H9 (cell line): ENCODE data around the gene ZNF236. TPM values are rescaled to one million over a fixed set of nuclear protein-coding genes. Genes with fewer than 3 reads are reported as not detected.

ENCODE experiments used
- DNase-seq: peaks from one replicate; pipeline ENCODE4 v3.0.0-alpha.2; 2017
- H2AFZ ChIP-seq: one replicate; pipeline ENCODE4 v1.6.1; 2013; ENCODE audit warnings: mild to moderate bottlenecking, low read length, control low read depth, moderate library complexity
- H2AK5ac ChIP-seq: 2 replicates; pipeline ENCODE4 v1.6.1; 2013; ENCODE audit warnings: low read length, control low read depth, mixed read lengths; ENCODE audit not compliant: insufficient read length
- H2BK120ac ChIP-seq: one replicate; pipeline ENCODE4 v1.6.1; 2013; ENCODE audit warnings: low read depth, mild to moderate bottlenecking, low read length, control low read depth, inconsistent platforms; ENCODE audit not compliant: poor library complexity, severe bottlenecking
- H2BK12ac ChIP-seq: 2 replicates; pipeline ENCODE4 v1.6.1; 2013; ENCODE audit warnings: low read length, control low read depth, mixed read lengths, low read depth; ENCODE audit not compliant: insufficient read length
- H2BK15ac ChIP-seq: 2 replicates; pipeline ENCODE4 v1.6.1; 2013; ENCODE audit warnings: low read depth, low read length, control low read depth
- H2BK20ac ChIP-seq: one replicate; pipeline ENCODE4 v1.6.1; 2013; ENCODE audit warnings: low read depth, mild to moderate bottlenecking, low read length, control low read depth, inconsistent platforms; ENCODE audit not compliant: poor library complexity, severe bottlenecking
- H2BK5ac ChIP-seq: 2 replicates; pipeline ENCODE4 v1.6.1; 2013; ENCODE audit warnings: low read length, control low read depth, mixed read lengths; ENCODE audit not compliant: insufficient read length
- H3K14ac ChIP-seq: 2 replicates; pipeline ENCODE4 v1.6.1; 2013; ENCODE audit warnings: low read length, control low read depth; ENCODE audit not compliant: insufficient read depth
- H3K18ac ChIP-seq: 2 replicates; pipeline ENCODE4 v1.6.1; 2013; ENCODE audit warnings: low read depth, mild to moderate bottlenecking, mixed read lengths, low read length, control low read depth; ENCODE audit not compliant: insufficient read length
- H3K23ac ChIP-seq: 2 replicates; pipeline ENCODE4 v1.6.1; 2013; ENCODE audit warnings: low read length, control low read depth, mixed read lengths, low read depth; ENCODE audit not compliant: insufficient read length
- H3K23me2 ChIP-seq: 2 replicates; pipeline ENCODE4 v1.6.1; 2013; ENCODE audit warnings: low read depth, mild to moderate bottlenecking, mixed read lengths, low read length, control low read depth; ENCODE audit not compliant: insufficient read length, poor library complexity, severe bottlenecking
- H3K27ac ChIP-seq: 2 replicates; pipeline ENCODE4 v1.5.1; 2013; ENCODE audit warnings: low read length, control low read depth, mixed read lengths, low read depth; ENCODE audit not compliant: insufficient read length
- H3K27me3 ChIP-seq: 2 replicates; pipeline ENCODE4 v1.6.1; 2013; ENCODE audit warnings: low read length, control low read depth, inconsistent platforms; ENCODE audit not compliant: insufficient read depth
- H3K4ac ChIP-seq: 2 replicates; pipeline ENCODE4 v1.6.1; 2013; ENCODE audit warnings: low read depth, mild to moderate bottlenecking, control low read depth, inconsistent platforms, low read length, moderate library complexity
- H3K4me1 ChIP-seq: 2 replicates; pipeline ENCODE4 v1.6.1; 2013; ENCODE audit warnings: low read length, control low read depth, inconsistent platforms; ENCODE audit not compliant: insufficient read depth
- H3K4me2 ChIP-seq: 2 replicates; pipeline ENCODE4 v1.6.1; 2013; ENCODE audit warnings: low read length, control low read depth, mixed read lengths; ENCODE audit not compliant: insufficient read length, insufficient read depth
- H3K56ac ChIP-seq: 2 replicates; pipeline ENCODE4 v1.6.1; 2013; ENCODE audit warnings: low read depth, mild to moderate bottlenecking, mixed read lengths, low read length, control low read depth; ENCODE audit not compliant: insufficient read length
- H3K79me1 ChIP-seq: 2 replicates; pipeline ENCODE4 v1.6.1; 2013; ENCODE audit warnings: low read depth, mild to moderate bottlenecking, moderate library complexity, low read length, control low read depth, inconsistent platforms; ENCODE audit not compliant: insufficient read depth, poor library complexity, severe bottlenecking
- H3K79me2 ChIP-seq: 2 replicates; pipeline ENCODE4 v1.6.1; 2013; ENCODE audit warnings: low read length, control low read depth, inconsistent platforms; ENCODE audit not compliant: insufficient read depth
- H3K9ac ChIP-seq: 2 replicates; pipeline ENCODE4 v1.6.1; 2013; ENCODE audit warnings: low read length, control low read depth, mixed read lengths; ENCODE audit not compliant: insufficient read length; ENCODE audit errors: extremely low read depth
- H3K9me3 ChIP-seq: one replicate; pipeline ENCODE4 v1.6.1; 2013; ENCODE audit warnings: low read depth, low read length, inconsistent platforms; ENCODE audit not compliant: control insufficient read depth
- H3T11ph ChIP-seq: one replicate; pipeline ENCODE4 v1.6.1; 2013; ENCODE audit warnings: mild to moderate bottlenecking, low read length, control low read depth, inconsistent platforms
- H4K20me1 ChIP-seq: one replicate; pipeline ENCODE4 v1.6.1; 2013; ENCODE audit not compliant: control insufficient read depth, insufficient read length, insufficient read depth
- H4K5ac ChIP-seq: 2 replicates; pipeline ENCODE4 v1.6.1; 2013; ENCODE audit warnings: low read depth, mild to moderate bottlenecking, mixed read lengths, low read length, control low read depth; ENCODE audit not compliant: insufficient read length
- H4K8ac ChIP-seq: replicated peaks from 2 replicates; pipeline ENCODE4 v1.6.1; 2013; ENCODE audit warnings: low read length, control low read depth, mixed read lengths, low read depth; ENCODE audit not compliant: insufficient read length
- H4K91ac ChIP-seq: 2 replicates; pipeline ENCODE4 v1.6.1; 2013; ENCODE audit warnings: low read depth, mild to moderate bottlenecking, moderate library complexity, mixed read lengths, low read length, control low read depth; ENCODE audit not compliant: insufficient read length
- H3K27ac Mint-ChIP-seq, 3 experiments: 2 replicates in 2 of 3; 3 replicates in 1 of 3; pipeline ENCODE4 v1.8.0; 2020 to 2021; ENCODE audit warnings: mixed read lengths in 3 of 3, mild to moderate bottlenecking in 1 of 3, moderate library complexity in 1 of 3
- H3K27me3 Mint-ChIP-seq: 2 replicates; pipeline ENCODE4 v1.8.0; 2021; ENCODE audit warnings: low read depth, mild to moderate bottlenecking, moderate library complexity, mixed read lengths
- H3K36me3 Mint-ChIP-seq, 3 experiments: 2 replicates in 2 of 3; 3 replicates in 1 of 3; pipeline ENCODE4 v1.8.0; 2020 to 2021; ENCODE audit warnings: low read depth in 3 of 3, mixed read lengths in 3 of 3; ENCODE audit not compliant: insufficient read depth in 1 of 3
- H3K4me1 Mint-ChIP-seq, 2 experiments: 2 replicates each; pipeline ENCODE4 v1.8.0; 2020; ENCODE audit warnings: mixed read lengths in 2 of 2
- H3K4me3 Mint-ChIP-seq, 2 experiments: 2 replicates in 1 of 2; 3 replicates in 1 of 2; pipeline ENCODE4 v1.8.0; 2020 to 2021; ENCODE audit warnings: mild to moderate bottlenecking in 2 of 2, mixed read lengths in 2 of 2, moderate library complexity in 1 of 2
- H3K9me3 Mint-ChIP-seq, 2 experiments: 2 replicates in 1 of 2; 3 replicates in 1 of 2; pipeline ENCODE4 v1.8.0; 2020; ENCODE audit warnings: mild to moderate bottlenecking in 2 of 2, mixed read lengths in 2 of 2, moderate library complexity in 1 of 2
- WGBS: extraction: QIAGEN DNeasy Blood & Tissue Kit; methylation state at CpG from one replicate; pipeline ENCODE4 v1.1.7; 2013; ENCODE audit warnings: missing lambda C conversion rate, low lambda C conversion rate, mixed read lengths; ENCODE audit not compliant: insufficient read length; ENCODE audit errors: extremely low coverage; 5-methylcytosine and 5-hydroxymethylcytosine counted together
- total RNA-seq: library from RNA; stranded (reverse); gene quantifications from 2 replicates; pipeline ENCODE4 v1.2.1, GENCODE V29; 2021
- TF ChIP-seq, protein P1 (sequence below): fragments of 200-600 bp; sonication (generic); conservative IDR thresholded peaks from 3 replicates; pipeline ENCODE4 v1.8.0; 2021; ENCODE audit warnings: antibody characterized with exemption, mild to moderate bottlenecking

Gene ZNF236
- total RNA-seq, 1 experiment from 2014 or later, result 16.0 TPM

DNA sequence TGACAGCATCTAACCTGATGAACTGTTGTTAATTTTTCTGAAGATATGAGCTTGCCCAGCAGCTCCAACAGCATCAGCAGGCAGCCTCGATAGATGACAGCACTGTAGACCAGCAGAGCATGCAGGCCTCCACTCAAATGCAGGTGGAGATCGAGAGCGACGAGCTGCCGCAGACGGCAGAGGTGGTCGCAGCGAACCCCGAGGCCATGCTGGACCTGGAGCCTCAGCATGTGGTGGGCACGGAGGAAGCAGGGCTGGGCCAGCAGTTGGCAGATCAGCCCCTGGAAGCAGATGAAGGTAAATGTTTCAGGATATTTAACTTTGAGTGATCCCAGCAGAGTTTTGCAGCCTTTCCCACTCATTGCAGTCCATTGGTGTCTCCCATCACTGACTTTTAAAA, 85.9 kb downstream of the ZNF236 start:
- no peak overlapping the region for H3K4me2 ChIP-seq
- H2AFZ ChIP-seq, result no peak overlapping the region
- no peak overlapping the region for H2BK12ac ChIP-seq
- no peak overlapping the region for H2BK5ac ChIP-seq
- H4K8ac ChIP-seq, result no peak overlapping the region
- no peaks in the 10 kb centered on the region for H3K79me2 ChIP-seq
- WGBS, result no CpG with 5 or more reads among the region's 10 CpGs
- H3K9me3 ChIP-seq, result no peaks in the 10 kb centered on the region
- H2BK20ac ChIP-seq, result no peak overlapping the region
- no peak overlapping the region for H3T11ph ChIP-seq
- no peak overlapping the region for H3K18ac ChIP-seq
- DNase-seq, result no peak
- H2BK120ac ChIP-seq, result no peak overlapping the region
- no peak overlapping the region for H3K27ac ChIP-seq
- Mint-ChIP-seq H3K27ac (peak overlapping the region in 1 of 3 experiments; percentile 48; a peak in 1 of 7 replicates), H3K4me1 (no peaks in the 10 kb centered on the region), H3K4me3 (no peak overlapping the region), H3K36me3 (peaks cover 11 to 45% (median 29%) of the 10 kb centered on the region in 3 experiments; a peak in 6 of 7 replicates), H3K27me3 (no peaks in the 10 kb centered on the region), H3K9me3 (no peaks in the 10 kb centered on the region)
- TF ChIP-seq, protein P1, sequence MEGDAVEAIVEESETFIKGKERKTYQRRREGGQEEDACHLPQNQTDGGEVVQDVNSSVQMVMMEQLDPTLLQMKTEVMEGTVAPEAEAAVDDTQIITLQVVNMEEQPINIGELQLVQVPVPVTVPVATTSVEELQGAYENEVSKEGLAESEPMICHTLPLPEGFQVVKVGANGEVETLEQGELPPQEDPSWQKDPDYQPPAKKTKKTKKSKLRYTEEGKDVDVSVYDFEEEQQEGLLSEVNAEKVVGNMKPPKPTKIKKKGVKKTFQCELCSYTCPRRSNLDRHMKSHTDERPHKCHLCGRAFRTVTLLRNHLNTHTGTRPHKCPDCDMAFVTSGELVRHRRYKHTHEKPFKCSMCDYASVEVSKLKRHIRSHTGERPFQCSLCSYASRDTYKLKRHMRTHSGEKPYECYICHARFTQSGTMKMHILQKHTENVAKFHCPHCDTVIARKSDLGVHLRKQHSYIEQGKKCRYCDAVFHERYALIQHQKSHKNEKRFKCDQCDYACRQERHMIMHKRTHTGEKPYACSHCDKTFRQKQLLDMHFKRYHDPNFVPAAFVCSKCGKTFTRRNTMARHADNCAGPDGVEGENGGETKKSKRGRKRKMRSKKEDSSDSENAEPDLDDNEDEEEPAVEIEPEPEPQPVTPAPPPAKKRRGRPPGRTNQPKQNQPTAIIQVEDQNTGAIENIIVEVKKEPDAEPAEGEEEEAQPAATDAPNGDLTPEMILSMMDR, result no peak
- no peak overlapping the region for H4K91ac ChIP-seq
- no peak overlapping the region for H3K4ac ChIP-seq
- no peaks in the 10 kb centered on the region for H3K79me1 ChIP-seq
- H3K23me2 ChIP-seq, result no peaks in the 10 kb centered on the region
- no peak overlapping the region for H3K9ac ChIP-seq
- no peaks in the 10 kb centered on the region for H3K27me3 ChIP-seq
- H3K4me1 ChIP-seq, result no peaks in the 10 kb centered on the region
- H3K56ac ChIP-seq, result no peak overlapping the region
- no peak overlapping the region for H2BK15ac ChIP-seq
- H2AK5ac ChIP-seq, result no peak overlapping the region
- no peak overlapping the region for H3K23ac ChIP-seq
- H4K5ac ChIP-seq, result no peak overlapping the region
- H3K14ac ChIP-seq, result no peak overlapping the region
- no peaks in the 10 kb centered on the region for H4K20me1 ChIP-seq
